Measurements from ENCODE around the gene GABRG3.

DNA sequence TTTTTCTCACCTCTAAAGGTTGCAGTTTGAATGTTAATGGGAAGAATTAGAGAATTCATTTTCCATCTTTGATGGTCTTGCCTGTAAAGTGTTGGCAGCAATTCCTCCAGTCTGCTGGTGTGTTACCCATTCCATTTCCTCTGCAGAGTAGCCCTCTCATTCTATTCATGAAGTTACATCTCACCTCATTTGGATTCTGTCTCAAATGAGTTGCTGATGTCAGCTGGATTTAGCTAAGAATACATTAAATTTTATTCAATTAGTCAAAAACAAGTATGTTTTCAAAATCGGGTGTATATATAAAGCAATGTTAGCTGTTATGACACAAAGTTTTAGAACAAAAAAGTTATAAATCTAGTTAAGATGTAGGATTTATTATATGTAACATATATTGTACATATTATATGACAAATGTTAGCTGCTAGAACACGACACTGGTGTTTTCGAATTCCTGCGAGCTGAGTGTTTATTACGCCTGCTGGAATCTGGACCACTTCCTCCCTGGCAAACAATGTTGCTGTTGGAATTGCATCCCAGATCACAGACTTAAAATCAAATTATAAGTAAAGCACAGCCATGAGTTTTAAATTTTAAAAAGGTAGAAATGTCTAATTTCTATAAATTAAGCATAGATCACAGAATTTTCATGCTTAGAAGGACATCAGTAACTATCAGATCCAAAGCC, 611.9 kb downstream of the GABRG3 start:
- TF ChIP-seq ZNF687 (IDR thresholded peaks at IDR 0.05) (no peak), POLR2AphosphoS5 (IDR thresholded peaks at IDR 0.05; ENCODE audit: low read length) (no peak), DPF2 (IDR thresholded peaks at IDR 0.05) (no peak)
